ENCODE results near the gene NME7. TPM values are rescaled to one million over a fixed set of nuclear protein-coding genes. Genes with fewer than 3 reads are reported as not detected.
A peak's percentile ranks its signal among the peaks of the same experiment; 100 is the strongest.

Gene NME7
- total and polyA plus RNA-seq, 10 donors, result 4.0 to 22.0 (median 9.7) TPM

DNA sequence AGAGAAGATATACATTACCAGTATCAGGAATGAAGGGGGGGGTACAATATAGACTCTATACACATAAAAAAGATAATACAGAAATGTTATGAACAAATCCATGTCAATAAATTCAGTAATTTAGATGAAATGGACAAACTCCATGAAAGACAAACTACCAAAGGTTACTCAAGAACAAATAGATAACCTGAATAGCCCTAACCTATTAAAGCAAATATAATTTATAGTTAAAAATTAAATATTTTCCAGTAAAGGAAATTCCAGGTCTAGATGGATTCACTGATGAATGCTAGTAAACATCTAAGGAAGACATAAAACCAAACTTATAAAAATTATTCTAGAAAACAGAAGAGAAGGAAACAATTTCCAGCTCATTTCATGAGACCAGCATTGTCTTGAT, 13.6 kb upstream of the NME7 start:
- DNase-seq, result no peak
- Histone ChIP-seq H3K36me3 (peaks cover 0 to 100% (median 76%) of the 10 kb centered on the region in 6 donors), H3K27ac (no peak overlapping the region), H3K9me3 (no peaks in the 10 kb centered on the region), H3K4me1 (no peaks in the 10 kb centered on the region), H3K27me3 (replicated peaks in 1 of 7) (no peaks in the 10 kb centered on the region), H3K4me3 (no peak overlapping the region)
- intact Hi-C loops (cut with DNase I; ENCODE audit: low total_unique reads), result no loop called here
- TF ChIP-seq, protein P1, sequence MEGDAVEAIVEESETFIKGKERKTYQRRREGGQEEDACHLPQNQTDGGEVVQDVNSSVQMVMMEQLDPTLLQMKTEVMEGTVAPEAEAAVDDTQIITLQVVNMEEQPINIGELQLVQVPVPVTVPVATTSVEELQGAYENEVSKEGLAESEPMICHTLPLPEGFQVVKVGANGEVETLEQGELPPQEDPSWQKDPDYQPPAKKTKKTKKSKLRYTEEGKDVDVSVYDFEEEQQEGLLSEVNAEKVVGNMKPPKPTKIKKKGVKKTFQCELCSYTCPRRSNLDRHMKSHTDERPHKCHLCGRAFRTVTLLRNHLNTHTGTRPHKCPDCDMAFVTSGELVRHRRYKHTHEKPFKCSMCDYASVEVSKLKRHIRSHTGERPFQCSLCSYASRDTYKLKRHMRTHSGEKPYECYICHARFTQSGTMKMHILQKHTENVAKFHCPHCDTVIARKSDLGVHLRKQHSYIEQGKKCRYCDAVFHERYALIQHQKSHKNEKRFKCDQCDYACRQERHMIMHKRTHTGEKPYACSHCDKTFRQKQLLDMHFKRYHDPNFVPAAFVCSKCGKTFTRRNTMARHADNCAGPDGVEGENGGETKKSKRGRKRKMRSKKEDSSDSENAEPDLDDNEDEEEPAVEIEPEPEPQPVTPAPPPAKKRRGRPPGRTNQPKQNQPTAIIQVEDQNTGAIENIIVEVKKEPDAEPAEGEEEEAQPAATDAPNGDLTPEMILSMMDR (IDR thresholded peaks at IDR 0.05 in 8 of 11, conservative IDR thresholded peaks at IDR 0.05 in 3 of 11), result no peak
- TF ChIP-seq POLR2AphosphoS5 (IDR thresholded peaks at IDR 0.05) (no peak), POLR2A (IDR thresholded peaks at IDR 0.05) (no peak)

DNA sequence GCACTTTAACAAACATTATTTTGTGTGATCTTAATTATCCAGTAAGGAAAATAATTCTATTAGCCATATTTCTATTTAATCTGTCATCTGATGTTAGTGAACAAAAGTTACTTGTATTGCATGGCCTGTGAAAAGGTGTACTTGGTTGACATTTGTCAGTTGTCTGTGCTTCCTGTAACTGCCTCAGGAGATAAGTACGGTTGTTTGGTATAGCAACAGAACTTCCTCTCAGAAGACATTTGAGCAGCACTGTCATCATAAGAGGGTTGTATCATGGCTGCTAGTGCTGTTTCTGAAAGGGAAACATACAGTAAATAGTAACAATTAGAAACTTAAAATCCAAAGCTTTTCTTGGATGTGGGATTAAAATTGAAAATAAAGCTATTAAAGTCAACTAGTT, 3.8 kb upstream of the NME7 start:
- Histone ChIP-seq H3K4me1 (peaks cover 12 to 55% (median 41%) of the 10 kb centered on the region in 6 donors), H3K9me3 (no peaks in the 10 kb centered on the region), H3K27ac (no peak overlapping the region), H3K27me3 (replicated peaks in 1 of 7) (no peaks in the 10 kb centered on the region), H3K4me3 (no peak overlapping the region), H3K36me3 (peaks cover 0 to 59% (median 24%) of the 10 kb centered on the region in 6 donors)
- intact Hi-C loops (cut with DNase I; ENCODE audit: low total_unique reads), result no loop called here
- WGBS, 5 donors, result 6 to 38% (median 25%) methylated on average over 1 of the region's 1 CpG
- TF ChIP-seq POLR2A (IDR thresholded peaks at IDR 0.05) (no peak), POLR2AphosphoS5 (IDR thresholded peaks at IDR 0.05) (no peak)
- TF ChIP-seq, protein P1 (IDR thresholded peaks at IDR 0.05 in 8 of 11, conservative IDR thresholded peaks at IDR 0.05 in 3 of 11), result no peak
- no peak for DNase-seq

DNA sequence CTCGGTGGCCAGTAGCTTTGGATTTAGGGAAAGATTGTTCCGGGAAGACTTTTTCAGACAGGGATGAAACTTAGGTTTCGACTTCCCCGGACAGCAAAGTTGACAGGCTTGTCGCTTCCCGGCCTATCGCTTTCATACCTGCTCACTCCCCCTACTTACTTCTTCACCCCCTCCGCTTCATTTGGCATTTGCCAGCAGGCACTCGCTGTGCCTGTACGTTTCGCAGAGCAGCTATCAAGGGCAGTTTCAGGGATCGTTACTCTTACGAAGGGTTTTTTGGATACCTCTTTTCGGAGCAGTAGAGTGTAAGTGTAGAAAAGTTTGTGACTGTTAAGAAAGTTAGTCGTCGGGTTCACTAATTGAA, 791 bp upstream of the NME7 start:
- Histone ChIP-seq H3K9me3 (peaks cover 0 to 4% (median 0%) of the 10 kb centered on the region in 8 donors), H3K27me3 (replicated peaks in 1 of 7) (no peaks in the 10 kb centered on the region), H3K36me3 (peaks cover 0 to 38% (median 17%) of the 10 kb centered on the region in 6 donors), H3K27ac (peak overlapping the region; percentile 17 to 92 (median 84)), H3K4me1 (peaks cover 12 to 63% (median 41%) of the 10 kb centered on the region in 6 donors), H3K4me3 (peak overlapping the region; percentile 50 to 90 (median 76))
- TF ChIP-seq, protein P1 (IDR thresholded peaks at IDR 0.05 in 8 of 11, conservative IDR thresholded peaks at IDR 0.05 in 3 of 11), result no peak
- TF ChIP-seq POLR2A (IDR thresholded peaks at IDR 0.05) (no peak), POLR2AphosphoS5 (IDR thresholded peaks at IDR 0.05) (no peak)
- intact Hi-C loops (cut with DNase I; ENCODE audit: low total_unique reads), result loop anchor here (10.0 kb wide), 1 partner anchor 934 kb away; no protein-coding TSS in a partner anchor
- 0 to 1% (median 0%) methylated on average over 16 of the region's 16 CpGs for WGBS, 5 donors
- peak; percentile 77 for DNase-seq

DNA sequence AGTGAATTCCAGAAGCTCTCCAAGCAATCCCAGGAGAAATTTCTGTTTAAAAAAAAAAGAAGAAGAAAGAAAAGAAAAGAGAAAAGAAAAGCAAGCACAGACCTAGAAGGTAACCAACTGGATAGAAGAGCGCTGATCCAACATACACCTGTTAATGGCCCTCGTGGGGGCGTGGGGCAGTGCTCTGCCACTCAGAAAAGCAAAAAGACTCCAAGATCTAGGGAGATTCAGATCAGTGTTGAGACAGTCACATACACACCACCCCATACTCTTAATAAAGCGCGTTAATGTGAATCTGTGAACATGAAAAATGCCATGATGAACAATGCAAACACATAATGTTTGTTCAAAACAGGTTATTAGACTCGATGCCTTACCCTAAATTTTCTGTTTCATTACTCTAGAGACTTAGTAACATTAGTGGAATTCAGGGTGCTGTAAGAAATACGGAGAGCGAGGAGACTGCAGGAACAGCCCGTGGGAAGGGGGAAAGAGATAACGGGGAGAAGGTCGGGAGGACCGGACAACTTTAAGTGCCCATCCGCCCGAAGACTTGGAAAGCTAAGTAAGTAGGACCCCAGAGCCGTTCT, 406 bp downstream of the NME7 start:
- TF ChIP-seq, protein P1 (IDR thresholded peaks at IDR 0.05 in 8 of 11, conservative IDR thresholded peaks at IDR 0.05 in 3 of 11), result no peak
- TF ChIP-seq POLR2A (IDR thresholded peaks at IDR 0.05) (no peak), POLR2AphosphoS5 (IDR thresholded peaks at IDR 0.05) (no peak)
- Histone ChIP-seq H3K9me3 (peaks cover 0 to 4% (median 0%) of the 10 kb centered on the region in 8 donors), H3K36me3 (peaks cover 0 to 26% (median 13%) of the 10 kb centered on the region in 6 donors), H3K4me1 (peaks cover 12 to 65% (median 38%) of the 10 kb centered on the region in 6 donors), H3K27me3 (replicated peaks in 1 of 7) (no peaks in the 10 kb centered on the region), H3K27ac (peak overlapping the region; percentile 17 to 92 (median 84)), H3K4me3 (peak overlapping the region; percentile 50 to 90 (median 76))
- DNase-seq, result no peak
- intact Hi-C loops (cut with DNase I; ENCODE audit: low total_unique reads), result loop anchor here (10.0 kb wide), 1 partner anchor 932 kb away; no protein-coding TSS in a partner anchor
- 9 to 14% (median 13%) methylated on average over 15 of the region's 15 CpGs for WGBS, 5 donors
